NCI-H446 (cell line): Measurements from ENCODE around the gene OSBPL6.

ENCODE experiments used
- DNase-seq, 2 experiments: peaks; one replicate each; lab custom pipeline; 2025; lab: John Stamatoyannopoulos, UW

The OSBPL6 gene

DNA sequence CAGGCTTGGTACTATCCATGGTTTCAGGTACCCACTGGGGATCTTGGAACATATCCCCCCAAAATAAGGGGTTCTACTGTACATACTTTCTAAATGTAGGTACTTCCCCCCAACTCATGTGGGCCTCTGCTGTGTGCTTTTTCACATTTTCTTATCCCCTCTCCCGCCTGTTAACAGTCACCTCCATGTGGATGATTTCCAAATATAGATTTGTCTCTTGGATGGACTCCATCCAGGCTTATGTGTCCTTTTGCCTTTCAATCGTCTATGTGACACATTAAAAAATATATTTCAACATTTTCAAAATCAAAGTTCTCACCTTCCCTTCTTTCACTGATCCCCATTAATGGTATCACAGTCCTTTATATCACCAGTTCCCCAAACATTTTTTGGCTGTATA, 44.4 kb downstream of the OSBPL6 start:
- peak in 1 of 2 experiments; percentile 44 for DNase-seq

DNA sequence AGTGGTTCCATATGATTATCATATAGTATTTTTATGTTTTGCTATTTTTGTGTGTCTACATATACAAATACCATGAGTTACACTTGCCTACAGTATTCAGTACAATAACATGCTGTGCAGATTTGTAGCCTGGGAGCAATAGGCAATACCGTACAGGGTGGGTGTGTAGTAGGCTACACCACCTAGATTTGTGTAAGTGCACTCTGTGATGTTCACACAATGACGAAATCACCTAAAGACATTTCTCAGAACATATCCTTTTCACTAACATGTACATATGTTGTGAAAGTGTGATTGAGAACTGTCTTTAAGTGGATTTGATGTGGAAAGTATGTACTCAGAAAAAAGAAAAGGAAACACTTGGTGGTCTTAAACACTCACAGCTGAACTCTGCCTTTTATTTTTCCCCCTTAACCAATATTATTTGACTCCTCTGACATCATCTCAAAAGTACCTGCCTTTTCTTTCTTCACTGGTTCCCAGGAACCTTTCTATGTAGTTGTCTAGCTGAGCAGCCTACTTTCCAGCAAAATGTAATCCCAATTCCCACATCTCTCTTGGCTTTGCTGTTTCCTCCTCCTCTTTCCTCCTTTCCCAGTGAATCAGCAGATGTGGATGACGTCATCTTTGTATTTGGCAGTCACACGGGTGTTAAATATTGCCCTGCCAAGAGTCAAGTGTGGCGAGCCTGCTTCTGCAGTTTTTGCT, 47.7 kb downstream of the OSBPL6 start:
- DNase-seq, result peak; percentile 90 to 93

DNA sequence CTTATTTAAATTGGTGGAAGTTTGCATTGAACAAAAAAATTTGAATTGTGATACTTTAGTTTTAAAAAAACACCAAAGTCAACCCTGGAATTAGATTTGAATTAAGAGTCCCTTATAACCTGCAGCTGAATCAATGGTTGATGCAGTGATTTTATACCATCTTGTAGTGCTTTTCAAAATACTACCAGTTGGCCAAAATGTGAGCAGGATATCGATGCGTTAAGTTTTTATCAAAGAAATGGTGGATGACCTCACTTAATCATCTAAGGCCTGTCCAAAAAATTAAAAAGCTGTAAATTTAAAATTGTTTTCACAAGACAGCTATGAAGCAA, 48.2 kb downstream of the OSBPL6 start:
- peak in 1 of 2 experiments; percentile 84 for DNase-seq

DNA sequence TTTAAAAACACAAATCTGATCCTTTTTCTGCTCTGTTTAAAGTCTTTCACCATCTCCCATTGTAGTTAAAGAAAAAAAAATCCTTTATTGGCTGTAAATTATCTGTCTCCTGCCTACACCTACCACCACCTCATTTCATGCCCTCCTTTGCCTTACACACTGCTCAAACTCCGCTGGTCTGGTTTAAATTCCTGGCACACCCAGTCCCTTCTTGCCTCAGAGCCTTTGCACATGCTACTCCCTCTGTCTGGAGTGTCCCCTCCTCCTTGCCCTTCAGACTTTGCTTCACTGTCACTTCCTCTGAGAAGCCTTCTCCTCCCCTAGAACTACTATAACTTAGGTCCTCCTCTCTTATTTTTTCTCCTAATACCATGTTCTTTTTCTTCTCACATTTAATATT, 49.6 kb downstream of the OSBPL6 start:
- no peak for DNase-seq

DNA sequence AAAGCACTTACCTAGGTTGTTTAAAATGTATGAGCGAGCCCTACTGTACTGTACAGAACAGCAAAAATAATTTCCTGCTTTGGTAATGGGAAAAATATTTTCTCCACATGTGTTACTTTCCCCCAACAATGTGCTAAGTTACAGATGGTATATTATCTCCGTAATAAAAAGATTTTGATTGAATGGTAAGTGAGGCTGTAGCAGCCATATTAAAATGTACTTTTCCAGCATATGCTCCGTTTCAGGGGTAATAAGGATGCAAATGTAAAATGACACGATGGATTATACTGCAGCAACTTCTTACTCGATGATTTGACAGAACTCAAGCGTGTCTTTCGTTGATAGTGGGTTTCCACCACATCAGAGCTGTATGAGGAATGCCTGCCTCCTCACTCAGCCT, 50.5 kb downstream of the OSBPL6 start:
- no peak for DNase-seq

DNA sequence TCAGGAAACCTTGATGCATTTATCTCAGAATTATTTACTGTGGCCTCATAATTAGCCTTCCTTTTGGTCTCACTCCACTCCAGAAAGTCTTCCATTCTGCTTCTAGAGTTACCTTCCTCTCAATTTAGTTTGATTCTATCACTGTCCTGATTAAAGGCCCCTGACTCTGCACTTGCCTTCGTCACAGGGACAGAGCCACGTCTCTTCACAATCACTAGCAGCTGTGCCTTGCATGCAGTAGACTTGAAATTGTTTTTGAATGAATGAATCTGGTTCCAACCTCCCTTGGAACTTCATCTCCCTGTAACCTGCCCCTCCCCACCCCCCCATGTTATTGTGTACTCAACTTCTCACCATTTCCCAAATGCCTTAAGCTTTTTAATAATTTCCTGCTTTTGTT, 52.4 kb downstream of the OSBPL6 start:
- DNase-seq, result no peak

DNA sequence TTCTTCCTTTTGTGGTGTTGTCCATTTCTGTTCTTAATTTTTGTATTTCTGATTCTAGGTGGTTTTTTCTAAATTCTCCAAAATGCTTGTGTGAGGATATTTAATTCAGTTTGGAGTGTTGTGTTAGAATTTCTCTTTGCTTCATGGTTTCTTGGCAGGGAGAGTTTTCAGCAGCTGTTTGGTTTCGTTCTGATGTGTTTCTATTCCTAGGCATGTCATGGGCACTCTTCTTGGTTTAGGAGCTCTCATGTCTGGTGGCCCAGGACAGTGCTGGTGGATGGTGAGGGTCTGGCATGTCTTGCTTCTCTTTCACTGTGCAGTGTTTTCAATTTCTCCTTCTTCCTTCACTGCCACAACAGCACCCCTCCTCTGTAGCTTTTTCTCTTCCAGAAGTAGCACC, 52.9 kb downstream of the OSBPL6 start:
- no peak for DNase-seq

DNA sequence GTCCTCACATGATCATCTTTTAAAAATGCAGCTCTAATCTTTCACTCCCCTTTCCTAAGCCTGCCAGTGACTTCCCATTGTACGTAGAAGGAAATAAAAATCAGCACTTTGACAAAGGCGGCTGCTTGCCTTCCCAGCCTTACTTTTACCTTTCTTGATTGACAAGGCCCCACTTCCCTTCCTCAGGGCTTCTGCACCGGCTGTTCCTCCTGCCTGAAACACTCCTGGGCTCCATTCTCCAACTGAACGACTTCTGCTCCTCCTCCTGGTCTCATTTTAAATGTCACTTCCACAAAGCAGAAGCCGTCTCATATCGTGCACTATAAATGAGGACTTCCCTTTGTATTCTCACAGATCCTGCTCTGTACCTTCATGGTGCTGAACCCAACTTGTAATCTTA, 56.1 kb downstream of the OSBPL6 start:
- DNase-seq, result no peak

DNA sequence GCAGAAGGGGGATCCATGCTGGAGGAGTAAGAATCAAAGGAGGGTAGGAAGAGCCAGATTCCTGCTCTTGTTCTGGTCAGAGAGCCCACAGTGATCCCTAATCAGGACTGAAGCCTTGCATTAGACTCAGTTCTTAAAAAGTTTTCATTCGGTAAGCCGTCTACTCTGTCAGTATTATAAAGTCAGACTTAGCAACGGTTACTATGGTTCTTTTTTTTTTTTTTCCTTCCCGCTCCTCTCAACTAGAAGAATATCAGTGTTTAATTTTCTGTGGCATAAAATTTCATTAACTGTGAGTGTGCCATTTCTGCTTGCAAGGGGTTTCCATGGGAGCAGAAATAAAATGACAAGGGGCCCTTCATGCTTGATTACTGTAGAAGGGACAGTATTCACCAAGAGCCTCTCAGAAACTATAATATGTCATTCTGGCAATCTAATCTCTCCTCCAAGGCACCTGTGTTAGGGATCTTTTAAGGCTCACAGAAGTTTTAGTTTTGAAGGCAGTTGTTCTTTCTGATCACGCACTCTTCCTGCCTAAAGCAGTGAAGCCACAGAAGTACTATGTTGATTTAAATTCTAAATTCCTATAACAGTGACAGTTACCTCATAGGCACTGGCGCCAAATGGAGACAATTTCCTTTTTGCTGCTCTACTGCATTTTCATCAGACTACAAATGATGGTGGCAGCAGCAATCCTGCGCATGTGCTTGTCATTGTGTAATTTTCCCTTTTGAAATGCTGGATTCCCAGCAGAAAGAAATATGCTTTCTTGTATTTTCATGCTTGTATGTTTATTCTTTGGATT, 57.0 kb downstream of the OSBPL6 start:
- no peak for DNase-seq

DNA sequence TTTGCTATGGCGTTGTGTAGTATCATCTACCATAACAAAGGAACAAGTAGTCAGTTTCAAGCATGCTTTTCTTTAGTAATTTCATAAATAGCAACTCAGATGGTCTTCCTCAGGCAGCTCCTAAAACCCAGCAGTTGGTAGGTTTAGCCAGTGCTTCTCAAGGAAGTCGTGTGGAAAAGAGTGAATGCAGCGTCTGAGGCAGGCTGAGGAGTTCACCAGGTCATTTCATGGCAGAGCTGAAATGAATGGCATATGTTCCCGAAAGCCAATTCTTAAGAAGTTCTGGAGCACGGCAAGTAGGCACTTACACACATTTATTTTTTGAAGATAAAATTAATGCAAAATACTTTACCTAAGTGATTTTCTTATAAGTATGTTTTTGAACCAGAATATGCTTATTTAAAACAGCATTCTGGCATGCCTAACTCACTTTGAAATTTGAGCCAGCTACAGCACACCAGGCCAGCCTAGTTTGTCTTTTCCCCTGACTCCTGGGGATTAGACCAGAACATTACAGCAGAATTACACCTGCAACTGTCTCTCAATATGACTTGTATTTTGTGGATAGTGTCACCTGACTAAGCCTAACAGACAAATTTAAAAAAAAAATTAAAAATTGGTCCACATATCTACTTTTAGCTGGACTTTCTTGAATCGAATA, 62.2 kb downstream of the OSBPL6 start:
- peak in 1 of 2 experiments; percentile 40 for DNase-seq

DNA sequence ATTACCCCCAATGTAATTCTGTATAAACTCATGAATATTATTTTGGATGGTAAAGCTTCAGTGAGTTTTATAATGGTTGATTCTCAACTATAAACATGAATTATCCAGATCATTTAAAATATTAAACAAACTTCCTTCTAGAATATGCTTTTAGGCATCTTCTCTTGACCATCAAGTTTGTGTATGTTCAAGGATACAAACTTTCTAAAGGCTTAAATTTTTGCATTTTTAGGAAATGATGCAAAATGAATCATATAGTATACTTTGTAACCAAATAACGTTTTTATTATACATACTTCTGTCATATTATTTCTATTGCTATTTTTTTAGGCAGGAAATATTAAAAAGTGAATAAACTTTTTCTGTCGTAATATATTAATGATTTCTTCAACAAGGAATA, 62.8 kb downstream of the OSBPL6 start:
- DNase-seq, result no peak

DNA sequence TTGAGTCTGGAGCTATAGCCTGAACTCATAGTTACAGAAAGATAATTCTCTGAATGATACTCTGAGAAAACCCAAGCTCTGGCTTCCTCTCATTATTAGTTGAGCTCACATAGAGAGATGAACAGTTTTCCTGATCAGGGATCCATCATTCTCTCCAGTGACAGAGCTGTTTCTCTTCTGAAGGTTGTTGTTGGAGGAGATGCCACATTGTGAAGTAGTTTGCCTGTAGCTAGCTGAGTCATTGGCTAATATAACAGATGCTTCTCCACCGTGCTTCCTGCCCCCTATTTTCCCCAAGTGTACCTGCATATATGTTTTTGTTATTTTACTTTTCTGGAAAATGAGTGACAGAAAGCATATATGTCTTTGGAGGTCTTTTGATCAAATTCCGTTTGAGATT, 64.6 kb downstream of the OSBPL6 start:
- peak in 1 of 2 experiments; percentile 27 for DNase-seq

DNA sequence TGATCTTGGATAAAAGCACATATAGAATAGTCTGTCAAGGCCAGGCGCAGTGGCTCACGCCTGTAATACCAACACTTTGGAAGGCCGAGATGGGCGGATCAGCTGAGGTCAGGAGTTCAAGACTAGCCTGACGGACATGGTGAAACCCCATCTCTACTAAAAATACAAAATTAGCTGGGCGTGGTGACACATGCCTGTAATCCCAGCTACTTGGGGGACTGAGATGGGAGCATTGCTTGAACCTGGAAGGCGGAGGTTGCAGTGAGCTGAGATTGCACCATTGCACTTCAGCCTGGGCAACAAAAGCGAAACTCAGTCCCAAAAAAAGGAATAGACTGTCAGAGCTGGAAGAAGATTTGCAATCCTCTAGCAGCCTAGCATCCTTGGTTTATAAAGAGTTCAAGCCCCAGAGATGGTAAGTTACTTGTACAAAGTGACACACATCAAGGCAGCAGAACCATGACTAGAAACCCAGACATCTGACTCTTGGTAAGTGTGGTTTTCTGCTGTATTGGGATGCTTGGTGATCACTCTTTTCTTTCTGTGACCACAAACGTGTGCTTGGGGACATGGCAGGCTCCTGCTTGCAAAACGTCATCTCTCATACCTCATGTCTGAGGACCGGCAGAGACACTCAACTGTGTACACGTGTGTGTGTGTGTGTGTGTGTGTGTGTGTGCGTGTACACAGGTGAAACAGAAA, 69.0 kb downstream of the OSBPL6 start:
- DNase-seq, result no peak

DNA sequence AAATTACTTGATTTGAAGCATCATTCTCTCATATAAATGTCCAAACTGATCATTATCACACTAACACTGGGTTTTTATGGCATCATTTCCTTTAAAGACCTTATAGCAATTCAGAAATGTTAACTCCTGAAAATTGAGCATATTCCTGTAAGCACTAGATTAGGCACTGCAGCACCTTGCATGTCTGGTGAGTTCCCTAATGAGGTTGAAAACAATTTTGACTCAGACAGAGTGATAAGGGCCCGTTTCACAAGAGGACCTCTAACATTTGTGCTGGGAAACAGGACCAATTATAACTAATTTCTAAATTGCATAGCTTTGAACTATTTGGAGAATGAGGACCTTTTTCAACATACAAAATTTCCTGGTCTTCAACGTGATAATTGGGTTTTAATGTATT, 69.9 kb downstream of the OSBPL6 start:
- DNase-seq, result no peak

DNA sequence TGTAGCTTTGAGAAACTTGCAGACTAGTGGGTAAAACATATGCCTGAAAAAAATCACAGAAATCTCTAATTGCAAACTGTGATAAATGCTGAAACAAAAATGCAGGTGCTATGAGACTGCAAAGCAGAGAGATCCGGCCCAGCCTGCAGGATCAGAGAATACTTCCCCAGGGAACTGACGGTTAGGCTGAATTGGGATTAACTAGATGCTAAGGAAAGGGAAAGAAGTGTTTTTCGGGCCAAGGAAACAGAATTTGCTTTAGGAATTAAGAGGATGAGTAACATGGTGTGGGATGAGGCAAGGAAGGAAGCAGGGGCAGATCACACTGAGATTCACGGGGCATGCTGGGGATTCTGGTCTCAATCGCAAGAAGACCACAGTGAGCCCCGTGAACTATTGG, 71.5 kb downstream of the OSBPL6 start:
- DNase-seq, result no peak

DNA sequence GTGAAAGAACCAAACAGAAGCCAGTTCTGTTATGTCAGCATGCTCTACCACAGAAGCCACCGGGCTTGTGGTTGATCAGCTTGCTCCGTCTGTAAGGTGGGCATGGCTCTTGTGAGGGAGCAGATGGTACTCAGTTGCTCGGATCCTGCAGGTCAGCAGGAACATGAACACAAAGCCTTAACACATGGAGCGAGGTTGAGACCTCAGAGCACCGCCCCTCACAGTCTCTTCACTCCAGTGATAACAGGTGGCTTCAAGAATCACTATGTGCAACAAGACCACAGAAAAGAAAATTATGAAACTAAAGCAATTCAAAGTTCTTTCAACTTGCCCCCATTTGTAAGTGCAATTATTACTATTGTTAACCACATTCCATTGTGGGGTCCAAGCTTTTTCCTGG, 72.1 kb downstream of the OSBPL6 start:
- no peak for DNase-seq

DNA sequence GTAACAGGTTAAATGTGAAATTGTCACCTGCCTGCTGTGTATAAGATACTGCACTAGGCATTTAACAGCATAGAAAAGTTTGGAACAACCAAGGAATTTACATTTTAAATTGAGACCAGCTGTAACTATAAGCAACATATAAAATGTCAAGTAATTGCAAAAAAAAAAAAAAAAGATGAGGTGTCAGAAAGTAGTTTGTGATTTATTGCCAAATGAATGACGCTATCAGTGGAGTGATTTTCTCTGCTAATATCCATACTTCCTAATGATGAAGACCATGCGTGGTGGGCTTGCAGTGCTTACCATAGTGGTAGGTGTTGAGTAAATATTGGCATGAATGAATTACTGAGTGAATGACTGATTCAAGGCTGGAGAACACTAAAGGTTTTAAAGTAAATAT, 73.3 kb downstream of the OSBPL6 start:
- DNase-seq, result no peak

DNA sequence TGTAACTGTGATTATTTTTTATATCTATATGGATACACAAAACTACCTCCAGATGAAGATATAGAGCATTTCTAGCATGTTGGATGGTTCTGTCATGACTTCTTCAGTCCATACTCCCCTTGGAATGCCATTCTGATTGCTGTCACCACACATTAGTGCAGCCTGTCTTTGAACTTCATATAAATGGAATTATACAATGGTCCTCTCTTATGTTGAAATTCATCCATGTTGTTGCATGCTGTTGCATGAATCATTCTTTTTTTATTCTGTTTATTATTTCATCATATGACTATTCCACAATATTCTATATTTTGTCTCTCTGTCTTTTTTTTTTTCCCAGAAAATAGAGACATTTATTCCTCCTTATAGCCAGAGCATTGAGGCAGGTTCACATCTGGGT, 74.1 kb downstream of the OSBPL6 start:
- no peak for DNase-seq

DNA sequence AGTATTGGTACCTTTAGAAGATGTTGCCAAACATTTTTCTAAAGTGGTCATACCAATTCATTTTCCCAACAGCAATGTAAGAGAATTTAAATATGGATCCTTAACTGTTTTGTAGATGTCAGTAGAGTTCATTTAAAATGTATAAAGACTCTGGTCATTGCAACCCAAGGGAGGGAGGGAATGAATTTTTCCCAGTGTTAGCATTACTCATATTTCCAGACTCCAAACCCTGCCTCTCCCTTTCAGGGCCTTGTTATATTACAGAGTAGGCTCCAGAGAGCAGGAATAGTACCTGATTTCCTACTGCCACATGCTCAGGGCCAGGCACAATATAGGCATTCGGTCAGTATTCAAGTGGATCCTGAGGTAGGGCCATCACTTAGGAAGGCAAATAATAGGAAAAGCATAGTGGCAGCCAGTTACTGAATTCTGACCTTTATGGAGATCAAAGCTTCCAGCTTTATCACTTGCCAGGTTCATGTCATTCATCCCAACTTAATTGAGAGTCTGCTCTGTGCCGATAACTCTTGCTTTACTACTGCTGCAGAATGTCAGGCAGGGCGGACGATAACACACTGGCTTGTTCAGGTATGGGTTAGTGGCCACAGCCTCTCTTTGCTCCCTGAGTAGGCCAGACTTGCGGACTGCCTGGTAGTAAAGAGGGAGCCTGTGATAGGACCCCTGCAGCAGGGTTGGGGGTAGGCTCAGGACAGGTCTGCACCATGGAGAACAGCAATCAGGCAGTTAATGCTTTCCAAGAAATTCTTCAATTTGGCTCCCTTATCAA, 75.3 kb downstream of the OSBPL6 start:
- no peak for DNase-seq

DNA sequence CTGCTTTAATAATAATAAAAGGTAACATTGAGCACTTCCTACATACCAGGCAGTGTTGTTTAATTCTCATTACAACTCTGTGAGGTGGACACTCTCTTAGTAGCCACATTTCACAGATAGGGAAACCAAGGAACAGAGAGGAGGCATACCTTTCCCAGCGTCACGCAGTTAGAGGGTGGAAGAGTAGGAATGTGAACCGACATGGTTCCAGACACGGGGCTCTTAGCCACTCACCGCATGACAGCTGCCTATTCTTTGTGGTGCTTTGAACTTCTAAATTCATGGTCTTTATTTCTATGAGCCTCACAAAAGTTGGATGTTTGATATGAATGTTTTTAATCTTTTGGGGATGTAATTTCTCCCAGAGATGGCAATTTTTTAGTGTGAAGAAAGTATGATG, 76.0 kb downstream of the OSBPL6 start:
- DNase-seq, result no peak

DNA sequence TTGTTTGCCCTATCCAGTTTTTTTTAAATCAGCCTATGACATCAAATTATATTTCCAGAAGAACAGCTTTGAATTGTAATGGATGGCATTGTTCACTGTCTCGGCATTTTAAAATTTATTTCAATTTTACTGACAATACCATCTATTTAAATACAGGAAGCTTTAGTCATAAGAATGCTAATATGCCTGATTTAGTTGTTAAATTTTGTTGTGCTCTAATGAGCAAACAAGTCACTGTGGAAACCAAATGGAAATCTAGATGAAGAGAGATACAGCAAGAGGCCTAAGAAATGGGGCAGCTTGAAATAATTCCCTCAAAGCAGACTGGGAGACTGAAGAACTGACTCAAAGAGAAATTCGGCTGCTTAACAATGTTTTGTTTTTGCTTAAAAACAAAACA, 76.8 kb downstream of the OSBPL6 start:
- no peak for DNase-seq
